Spleen (tissue), 11 donors: ENCODE results near the gene FAM81B. TPM values are rescaled to one million over a fixed set of nuclear protein-coding genes. Genes with fewer than 3 reads are reported as not detected.

Experiments
- DNase-seq: peaks from one replicate; pipeline ENCODE4 v3.0.0-alpha.2; 2020
- H3K27ac ChIP-seq, 8 donors: fragments of 200-600 bp; sonication (generic) in 7 of 8; 1 replicate in 4 of 8; 2 replicates in 4 of 8; pipeline versions ENCODE4 v1.5.0 to v1.8.0; 2016 to 2021; ENCODE audit warnings: inconsistent platforms in 4 of 8, mild to moderate bottlenecking in 4 of 8, moderate library complexity in 1 of 8
- H3K27me3 ChIP-seq, 7 donors: fragments of 200-600 bp; sonication (generic) in 6 of 7; replicated peaks in 1 of 7; 1 replicate in 4 of 7; 2 replicates in 3 of 7; pipeline versions ENCODE4 v1.5.0 to v1.8.0; 2016 to 2021; ENCODE audit warnings: inconsistent platforms in 3 of 7, mild to moderate bottlenecking in 1 of 7
- H3K36me3 ChIP-seq, 6 donors: fragments of 200-600 bp; sonication (generic) in 5 of 6; 1 replicate in 4 of 6; 2 replicates in 2 of 6; pipeline versions ENCODE4 v1.5.0 to v1.8.0; 2016 to 2021; ENCODE audit warnings: inconsistent platforms in 2 of 6
- H3K4me1 ChIP-seq, 6 donors: fragments of 200-600 bp; sonication (generic) in 5 of 6; 1 replicate in 3 of 6; 2 replicates in 3 of 6; pipeline versions ENCODE4 v1.5.0 to v1.8.0; 2016 to 2021; ENCODE audit warnings: inconsistent platforms in 3 of 6
- H3K4me3 ChIP-seq, 8 donors: fragments of 200-600 bp; sonication (generic) in 7 of 8; 1 replicate in 4 of 8; 2 replicates in 4 of 8; pipeline versions ENCODE4 v1.5.0 to v1.8.0; 2016 to 2021; ENCODE audit warnings: inconsistent platforms in 4 of 8, mild to moderate bottlenecking in 4 of 8, moderate library complexity in 2 of 8
- H3K9me3 ChIP-seq, 8 donors: fragments of 200-600 bp; sonication (generic) in 7 of 8; 1 replicate in 4 of 8; 2 replicates in 4 of 8; pipeline versions ENCODE4 v1.5.0 to v1.8.0; 2016 to 2021; ENCODE audit warnings: inconsistent platforms in 4 of 8
- CTCF ChIP-seq, 11 experiments: fragments of 200-600 bp in 7 of 11; fragments of 450-650 bp in 4 of 11; sonication (generic) in 4 of 11; IDR thresholded peaks in 8 of 11; conservative IDR thresholded peaks in 3 of 11; 1 replicate in 7 of 11; 2 replicates in 4 of 11; pipeline versions ENCODE4 v1.4.0 to v1.8.0; 2016 to 2021; ENCODE audit warnings: antibody characterized with exemption in 11 of 11, inconsistent platforms in 4 of 11, mild to moderate bottlenecking in 1 of 11
- POLR2A ChIP-seq, 3 donors: fragments of 450-650 bp; IDR thresholded peaks; one replicate each; pipeline ENCODE4 v1.5.1; 2017; ENCODE audit warnings: antibody characterized with exemption in 3 of 3, mild to moderate bottlenecking in 1 of 3
- POLR2AphosphoS5 ChIP-seq, 3 donors: sonication (generic); formaldehyde crosslinking; IDR thresholded peaks; one replicate each; pipeline ENCODE4 v1.5.1; 2017; ENCODE audit warnings: antibody characterized with exemption in 3 of 3
- WGBS, 5 donors: extraction: QIAGEN DNeasy Blood & Tissue Kit in 3 of 5; methylation state at CpG; one replicate each; pipeline versions ENCODE4 v1.1.5 to v1.1.7; 2013 to 2018; 5-methylcytosine and 5-hydroxymethylcytosine counted together
- intact Hi-C: fragments of 100-400 bp; cut with DNase I; formaldehyde crosslinking; loops from one replicate; pipeline ENCODE4 v1.15.0; 2023; ENCODE audit warnings: low total_unique reads
- polyA plus RNA-seq, 3 donors: library from polyadenylated mRNA; stranded (reverse); fragments of 200-250 nt; gene quantifications; one replicate each; pipeline ENCODE4 v1.2.1, GENCODE V29; 2013
- total RNA-seq, 7 donors: library from RNA; depleted of rRNA in 3 of 7; stranded (reverse); fragments of >200 nt in 3 of 7; fragmentation: NEBNext Ultra II Directional in 4 of 7; extraction: Animal tissue kit (Norgen Biotek cat#: 25700) in 4 of 7; gene quantifications; one replicate each; pipeline versions ENCODE4 v1.1.0 to v1.2.1, GENCODE V29; 2016 to 2021
- donor health status: healthy with polysubstance abuse.
- donor health status: DM: no; HTN: no; CAD: no; lungs with moderate emphysema.
- donor health status: DM: no; HTN: no; CAD: no.
- donor health status: Bipolar disorder and iron deficiency.
- donor health status: healthy.
- donor health status: DM: no; HTN: no; CAD: no.
- donor health status: DM: yes; HTN: yes; CAD: no.

The FAM81B gene
- total and polyA plus RNA-seq, 10 donors = 0.13 to 0.61 TPM; not detected in 8

- H3K4me1 ChIP-seq = no peaks in the 10 kb centered on the region
- H3K9me3 ChIP-seq = no peaks in the 10 kb centered on the region
- H3K27me3 ChIP-seq = no peaks in the 10 kb centered on the region
- intact Hi-C loops = no loop called here
- WGBS, 5 donors = 76 to 97% (median 94%) methylated on average over 1 of the region's 1 CpG
- no peak for DNase-seq
- TF ChIP-seq POLR2AphosphoS5 (IDR thresholded peaks at IDR 0.05) (no peak), POLR2A (IDR thresholded peaks at IDR 0.05) (no peak), CTCF (IDR thresholded peaks at IDR 0.05 in 8 of 11, conservative IDR thresholded peaks at IDR 0.05 in 3 of 11) (no peak)
- no peak overlapping the region for H3K4me3 ChIP-seq
- H3K27ac ChIP-seq = no peak overlapping the region
- peaks cover 0 to 81% (median 44%) of the 10 kb centered on the region in 6 donors for H3K36me3 ChIP-seq
These were observed 80.3 kb downstream of the FAM81B start for GRCh38 chr5:95471487-95471886.

DNA sequence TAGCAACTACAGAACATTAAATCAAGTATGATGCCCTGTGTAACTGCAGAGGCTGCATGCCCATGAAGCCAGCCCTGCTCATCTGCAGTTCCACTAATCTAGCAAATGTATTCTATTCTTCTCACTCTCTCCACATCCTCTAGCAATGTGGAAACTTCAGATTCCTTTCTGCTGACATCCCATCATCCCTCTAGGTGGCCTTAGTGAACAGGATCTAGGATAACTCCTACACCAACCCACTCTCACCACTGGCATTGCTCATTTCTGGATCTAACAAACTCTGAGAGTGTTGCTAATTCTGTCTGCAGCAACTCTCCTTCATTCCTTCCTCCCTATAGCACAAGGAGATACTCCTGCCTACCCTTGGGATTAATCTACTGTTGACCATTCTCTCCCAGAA, 80.8 kb downstream of the FAM81B start:
- no peak for TF ChIP-seq POLR2A (IDR thresholded peaks at IDR 0.05)
- TF ChIP-seq POLR2AphosphoS5 (IDR thresholded peaks at IDR 0.05) = no peak
- no peak for TF ChIP-seq CTCF (IDR thresholded peaks at IDR 0.05 in 8 of 11, conservative IDR thresholded peaks at IDR 0.05 in 3 of 11)
- H3K9me3 ChIP-seq = no peaks in the 10 kb centered on the region
- intact Hi-C loops = no loop called here
- peaks cover 0 to 81% (median 43%) of the 10 kb centered on the region in 6 donors for H3K36me3 ChIP-seq
- H3K4me3 ChIP-seq = no peak overlapping the region
- no peaks in the 10 kb centered on the region for H3K27me3 ChIP-seq
- no peaks in the 10 kb centered on the region for H3K4me1 ChIP-seq
- no peak overlapping the region for H3K27ac ChIP-seq
- DNase-seq = no peak

- 96 to 98% (median 98%) methylated on average over 7 of the region's 7 CpGs for WGBS, 5 donors
- Histone ChIP-seq H3K4me1 (no peaks in the 10 kb centered on the region), H3K4me3 (no peak overlapping the region), H3K36me3 (peaks cover 0 to 100% (median 89%) of the 10 kb centered on the region in 6 donors), H3K27ac (no peak overlapping the region), H3K27me3 (no peaks in the 10 kb centered on the region), H3K9me3 (peaks cover 0 to 30% (median 25%) of the 10 kb centered on the region in 8 donors)
- TF ChIP-seq POLR2A (IDR thresholded peaks at IDR 0.05) (no peak), POLR2AphosphoS5 (IDR thresholded peaks at IDR 0.05) (no peak), CTCF (IDR thresholded peaks at IDR 0.05 in 8 of 11, conservative IDR thresholded peaks at IDR 0.05 in 3 of 11) (no peak)
- intact Hi-C loops = no loop called here
- DNase-seq = no peak
These were observed 93.3 kb downstream of the FAM81B start for GRCh38 chr5:95484421-95484820.

DNA sequence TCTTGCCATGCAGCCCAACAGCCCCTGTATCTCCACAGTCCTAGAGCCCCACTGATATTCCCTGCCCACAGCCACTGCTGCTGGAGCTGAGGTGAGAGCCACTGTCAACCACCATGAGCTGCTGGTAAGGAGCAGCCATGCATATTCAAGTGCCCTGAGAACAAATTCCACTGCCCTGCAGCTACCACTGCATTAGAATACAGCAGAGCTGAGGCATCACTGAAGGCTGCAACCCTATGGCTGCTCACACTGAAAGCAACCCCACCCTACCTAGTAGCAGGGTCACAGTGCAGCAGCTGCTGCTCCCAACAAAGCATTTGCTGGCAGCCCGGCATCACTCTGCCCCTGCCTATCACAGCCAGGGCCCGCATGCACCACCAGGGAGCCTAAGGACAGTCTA, 95.0 kb downstream of the FAM81B start:
- no peaks in the 10 kb centered on the region for H3K4me1 ChIP-seq
- no peak for DNase-seq
- TF ChIP-seq CTCF (IDR thresholded peaks at IDR 0.05 in 8 of 11, conservative IDR thresholded peaks at IDR 0.05 in 3 of 11) (no peak), POLR2A (IDR thresholded peaks at IDR 0.05) (no peak), POLR2AphosphoS5 (IDR thresholded peaks at IDR 0.05) (no peak)
- intact Hi-C loops = no loop called here
- no peak overlapping the region for H3K27ac ChIP-seq
- H3K27me3 ChIP-seq = no peaks in the 10 kb centered on the region
- peaks cover 9 to 100% (median 97%) of the 10 kb centered on the region in 6 donors for H3K36me3 ChIP-seq
- 99 to 100% (median 100%) methylated on average over 1 to 2 of the region's 2 CpGs for WGBS, 5 donors
- H3K9me3 ChIP-seq = peaks cover 0 to 42% (median 37%) of the 10 kb centered on the region in 8 donors
- no peak overlapping the region for H3K4me3 ChIP-seq
